ENCODE data around the gene PARP15.

The PARP15 gene

GRCh38 chr3:122602011-122602710 is 24.7 kb downstream of the PARP15 start:
- ChIA-PET CTCF (no interaction called here), POLR2A (no interaction called here)
- no peak for DNase-seq (ENCODE audit: extremely low spot score)
- TF ChIP-seq L3MBTL2 (conservative IDR thresholded peaks at IDR 0.05) (no peak), HDGF (IDR thresholded peaks at IDR 0.05; ENCODE audit: borderline replicate concordance) (no peak), ZNF384 (IDR thresholded peaks at IDR 0.05) (no peak), ARNT (IDR thresholded peaks at IDR 0.05) (no peak), FOXM1 (IDR thresholded peaks at IDR 0.05; ENCODE audit: borderline replicate concordance) (no peak), BHLHE40 (IDR thresholded peaks at IDR 0.05; ENCODE audit: borderline replicate concordance) (no peak), SP1 (IDR thresholded peaks at IDR 0.05) (no peak), ELF4 (IDR thresholded peaks at IDR 0.05) (no peak), FOXA1 (IDR thresholded peaks at IDR 0.05) (no peak), NFRKB (IDR thresholded peaks at IDR 0.05) (no peak), FOXK2 (IDR thresholded peaks at IDR 0.05) (no peak), LEF1 (IDR thresholded peaks at IDR 0.05; ENCODE audit: borderline replicate concordance) (no peak), PKNOX1 (IDR thresholded peaks at IDR 0.05) (no peak)

GRCh38 chr3:122603056-122603455 is 25.6 kb downstream of the PARP15 start:
- ChIA-PET CTCF (no interaction called here), POLR2A (no interaction called here)
- no peak for DNase-seq (ENCODE audit: extremely low spot score)
- TF ChIP-seq FOXM1 (IDR thresholded peaks at IDR 0.05; ENCODE audit: borderline replicate concordance) (no peak), PKNOX1 (IDR thresholded peaks at IDR 0.05) (no peak), ELF4 (IDR thresholded peaks at IDR 0.05) (no peak), ARNT (IDR thresholded peaks at IDR 0.05) (no peak), TARDBP (IDR thresholded peaks at IDR 0.05) (no peak), BHLHE40 (IDR thresholded peaks at IDR 0.05; ENCODE audit: borderline replicate concordance) (no peak), FOXA1 (IDR thresholded peaks at IDR 0.05) (no peak), HDGF (IDR thresholded peaks at IDR 0.05; ENCODE audit: borderline replicate concordance) (no peak), NFRKB (IDR thresholded peaks at IDR 0.05) (no peak)

GRCh38 chr3:122606330-122606729 is 28.9 kb downstream of the PARP15 start:
- CTCF ChIA-PET, result no interaction called here
- TF ChIP-seq SUZ12 (IDR thresholded peaks at IDR 0.05) (no peak), HDGF (IDR thresholded peaks at IDR 0.05; ENCODE audit: borderline replicate concordance) (no peak), L3MBTL2 (conservative IDR thresholded peaks at IDR 0.05) (no peak), FOXM1 (IDR thresholded peaks at IDR 0.05; ENCODE audit: borderline replicate concordance) (no peak), FOXA1 (IDR thresholded peaks at IDR 0.05) (no peak)
- POLR2A ChIA-PET, result no interaction called here
- DNase-seq (ENCODE audit: extremely low spot score), result no peak

GRCh38 chr3:122608916-122609315 is 31.5 kb downstream of the PARP15 start:
- ChIA-PET CTCF (no interaction called here), POLR2A (no interaction called here)
- no peak for DNase-seq (ENCODE audit: extremely low spot score)
- TF ChIP-seq CTBP1 (IDR thresholded peaks at IDR 0.05; ENCODE audit: borderline replicate concordance) (no peak), ZNF384 (IDR thresholded peaks at IDR 0.05) (no peak), ELF4 (IDR thresholded peaks at IDR 0.05) (no peak), L3MBTL2 (conservative IDR thresholded peaks at IDR 0.05) (no peak), BHLHE40 (IDR thresholded peaks at IDR 0.05; ENCODE audit: borderline replicate concordance) (no peak), HDGF (IDR thresholded peaks at IDR 0.05; ENCODE audit: borderline replicate concordance) (no peak), PKNOX1 (IDR thresholded peaks at IDR 0.05) (no peak), NFRKB (IDR thresholded peaks at IDR 0.05) (no peak), LEF1 (IDR thresholded peaks at IDR 0.05; ENCODE audit: borderline replicate concordance) (no peak), FOXA1 (IDR thresholded peaks at IDR 0.05) (no peak)

GRCh38 chr3:122609798-122610559 is 32.5 kb downstream of the PARP15 start:
- no peak for DNase-seq (ENCODE audit: extremely low spot score)
- ChIA-PET CTCF (no interaction called here), POLR2A (no interaction called here)
- TF ChIP-seq ZNF384 (IDR thresholded peaks at IDR 0.05) (no peak), ELF4 (IDR thresholded peaks at IDR 0.05) (no peak), SUZ12 (IDR thresholded peaks at IDR 0.05) (no peak), LEF1 (IDR thresholded peaks at IDR 0.05; ENCODE audit: borderline replicate concordance) (no peak), L3MBTL2 (conservative IDR thresholded peaks at IDR 0.05) (no peak), NFRKB (IDR thresholded peaks at IDR 0.05) (no peak), FOXM1 (IDR thresholded peaks at IDR 0.05; ENCODE audit: borderline replicate concordance) (no peak), TARDBP (IDR thresholded peaks at IDR 0.05) (no peak), SP1 (IDR thresholded peaks at IDR 0.05) (no peak), BHLHE40 (IDR thresholded peaks at IDR 0.05; ENCODE audit: borderline replicate concordance) (no peak), FOXA1 (IDR thresholded peaks at IDR 0.05) (no peak), FOXK2 (IDR thresholded peaks at IDR 0.05) (no peak), CTBP1 (IDR thresholded peaks at IDR 0.05; ENCODE audit: borderline replicate concordance) (no peak), PKNOX1 (IDR thresholded peaks at IDR 0.05) (no peak), ARNT (IDR thresholded peaks at IDR 0.05) (no peak), HDGF (IDR thresholded peaks at IDR 0.05; ENCODE audit: borderline replicate concordance) (no peak)
